ENCODE data around the gene STRBP.

The STRBP gene

DNA sequence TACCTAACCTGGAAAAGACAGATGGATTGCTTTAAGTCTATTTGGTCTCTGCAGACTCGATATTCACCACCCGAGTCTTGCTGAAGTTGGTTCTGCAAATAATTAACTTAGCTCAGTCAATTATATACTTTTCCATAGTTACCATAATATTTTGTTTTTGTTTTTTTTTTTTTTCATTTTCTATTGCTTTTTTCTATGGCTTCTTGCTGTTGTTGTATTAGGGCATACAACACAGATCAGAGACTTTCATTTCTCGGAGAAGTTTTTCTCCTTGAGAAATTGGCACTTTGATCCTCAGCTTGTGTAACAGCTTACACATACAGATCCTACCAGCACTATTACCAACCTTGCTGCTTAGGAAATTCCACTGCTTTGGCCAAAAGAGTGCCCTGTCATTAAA, 146.9 kb downstream of the STRBP start:
- DNase-seq, result no peak

DNA sequence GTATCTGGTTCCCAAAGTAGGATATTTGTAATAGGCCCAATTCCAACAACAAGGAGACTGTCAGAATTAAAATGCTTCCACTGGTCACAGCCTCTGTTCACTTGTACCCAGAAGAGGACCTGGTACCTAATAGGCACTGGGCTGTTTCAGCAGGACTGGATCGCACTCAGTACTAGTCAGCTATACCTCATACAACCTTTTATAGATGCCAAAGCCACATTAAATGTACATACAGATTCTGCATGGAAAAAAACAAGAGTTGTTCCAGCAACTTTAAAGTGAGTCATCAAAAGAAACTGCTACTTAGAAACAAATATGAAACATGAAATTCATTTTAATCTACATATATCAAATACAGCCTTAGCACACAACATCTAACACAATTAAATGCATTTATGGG, 147.4 kb downstream of the STRBP start:
- no peak for DNase-seq

GRCh38 chr9:123120131-123120530, 148.3 kb downstream of the STRBP start:
- DNase-seq, result no peak

GRCh38 chr9:123119566-123119965, 148.8 kb downstream of the STRBP start:
- no peak for DNase-seq

DNA sequence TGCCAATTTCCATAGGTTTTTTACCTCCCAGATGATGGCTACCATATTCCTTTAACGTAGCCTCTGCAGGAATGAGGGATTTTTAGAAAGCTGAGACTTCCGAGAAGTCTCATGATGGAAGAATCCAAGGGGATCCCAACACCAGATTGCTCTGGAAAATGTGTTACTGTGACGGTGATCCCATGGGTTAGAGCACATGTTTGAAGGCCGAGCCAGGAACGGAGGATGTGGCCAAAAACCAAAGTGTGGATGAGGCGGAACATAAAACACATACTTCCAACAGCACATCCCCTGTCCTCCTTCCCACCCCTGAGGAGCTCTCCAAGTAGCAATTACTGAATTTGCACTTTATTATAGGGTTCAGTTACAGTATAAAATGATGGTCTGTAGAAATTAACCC, 152.3 kb downstream of the STRBP start:
- DNase-seq, result no peak

GRCh38 chr9:123115146-123115913, 153.1 kb downstream of the STRBP start:
- DNase-seq, result no peak

GRCh38 chr9:123113185-123113584, 155.2 kb downstream of the STRBP start:
- DNase-seq, result no peak

DNA sequence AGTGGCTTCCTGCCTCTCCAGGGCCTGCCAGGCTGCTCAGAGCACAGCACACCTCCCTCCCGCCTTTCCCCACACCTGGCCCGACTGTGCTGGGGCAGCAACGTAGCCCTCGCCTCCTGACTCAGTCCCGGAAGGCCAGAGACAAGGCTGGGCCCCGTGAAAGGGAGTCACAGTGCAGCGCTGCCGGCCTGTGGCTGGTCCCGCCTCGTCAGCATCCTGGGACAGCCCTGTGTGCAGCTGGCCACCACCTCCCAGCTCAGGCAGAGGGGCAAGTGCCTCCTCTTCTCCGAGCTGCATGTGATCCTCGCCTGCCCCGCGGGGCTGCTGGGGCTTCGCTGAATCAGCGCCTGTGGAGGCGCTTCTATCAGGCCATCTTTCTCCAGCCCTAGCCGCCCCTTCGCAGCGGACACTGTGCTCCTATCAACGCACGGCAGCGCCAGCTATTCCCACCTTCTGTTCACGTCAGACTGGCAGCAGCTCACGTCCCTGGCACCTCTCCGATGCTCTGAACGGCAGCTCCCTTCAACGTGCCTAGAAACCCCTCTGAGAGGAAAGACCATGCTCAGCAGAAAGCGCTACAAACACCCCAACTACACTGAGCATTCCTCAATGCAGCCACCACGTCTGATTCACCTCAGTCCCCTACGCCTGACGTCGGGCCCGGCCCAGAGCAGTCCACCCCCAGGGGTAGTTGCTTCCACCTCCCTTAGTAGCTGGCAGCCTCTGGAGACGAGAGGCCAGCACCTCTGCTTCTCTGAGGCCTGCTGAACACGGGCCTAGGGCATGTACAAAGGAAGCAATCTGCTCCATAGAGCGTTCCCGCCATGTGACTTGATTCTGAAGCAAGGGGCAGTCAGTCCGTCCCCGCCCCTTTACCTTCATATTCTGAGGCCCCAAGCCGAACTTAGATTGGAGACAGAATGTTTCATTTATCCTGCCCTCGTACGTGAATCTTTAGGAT, 156.1 kb downstream of the STRBP start:
- no peak for DNase-seq

DNA sequence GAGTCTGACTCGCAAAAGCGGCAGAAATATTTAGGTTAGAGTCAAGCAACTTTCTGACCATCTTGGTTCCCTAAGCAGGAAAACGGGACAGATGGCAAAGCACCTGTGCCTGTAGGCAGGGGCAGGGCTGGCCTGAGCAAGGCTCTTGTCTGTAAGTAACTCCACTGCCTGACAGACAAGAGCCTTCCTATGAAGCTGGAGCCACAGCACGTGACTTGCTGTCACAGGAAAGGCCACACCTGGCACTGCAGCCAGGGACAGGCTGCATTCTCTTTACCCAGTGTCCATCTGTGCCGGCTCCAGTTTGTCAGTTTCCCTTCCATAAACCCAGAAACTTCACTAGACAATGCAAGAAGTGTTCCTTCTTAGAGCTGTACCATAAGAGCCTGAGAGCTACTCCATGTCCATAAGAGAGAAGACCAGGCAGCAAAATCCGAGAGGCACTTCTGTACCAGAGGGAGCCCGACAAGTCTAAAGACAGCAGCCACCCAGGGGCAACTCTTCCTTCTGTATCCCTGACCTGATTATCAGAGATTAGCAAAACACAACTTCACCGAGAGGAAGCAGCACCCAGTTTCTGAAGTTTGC, 156.9 kb downstream of the STRBP start:
- DNase-seq, result no peak

GRCh38 chr9:123109540-123110279, 158.7 kb downstream of the STRBP start:
- DNase-seq, result no peak

- DNase-seq, result no peak
Measured at GRCh38 chr9:123108976-123109375, 159.4 kb downstream of the STRBP start.

DNA sequence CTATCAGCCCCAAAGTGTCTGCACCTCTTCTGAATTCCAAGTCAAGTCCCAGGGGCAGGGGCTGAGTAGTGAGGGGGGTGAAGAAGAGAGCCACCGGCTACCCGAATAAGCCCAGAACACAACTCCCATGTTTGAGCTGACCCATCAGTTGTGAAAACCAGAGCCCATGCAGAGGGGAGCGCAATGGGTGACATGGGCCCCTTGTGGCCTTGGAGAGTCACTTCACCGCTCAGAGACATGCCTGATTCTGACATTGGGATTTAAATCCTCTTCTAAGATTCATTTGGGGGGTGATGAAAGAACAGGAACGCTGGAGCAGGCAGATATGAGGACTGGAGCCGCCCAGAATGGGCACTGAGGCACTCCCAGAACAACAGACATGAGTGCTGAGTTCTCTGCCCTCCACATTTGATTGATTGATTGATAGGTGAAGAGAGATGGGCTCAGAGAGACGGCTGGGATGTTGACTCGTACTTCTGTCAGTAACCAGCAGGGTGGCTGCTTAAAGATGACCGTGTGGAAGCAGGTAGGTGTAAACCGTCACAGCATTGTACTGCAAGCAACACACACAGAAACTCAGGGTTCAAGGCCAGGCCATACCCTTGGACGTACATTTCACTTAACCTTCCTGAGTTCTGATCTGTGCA, 160.6 kb downstream of the STRBP start:
- no peak for DNase-seq

- DNase-seq, result no peak
Measured at GRCh38 chr9:123105490-123105889, 162.9 kb downstream of the STRBP start.

DNA sequence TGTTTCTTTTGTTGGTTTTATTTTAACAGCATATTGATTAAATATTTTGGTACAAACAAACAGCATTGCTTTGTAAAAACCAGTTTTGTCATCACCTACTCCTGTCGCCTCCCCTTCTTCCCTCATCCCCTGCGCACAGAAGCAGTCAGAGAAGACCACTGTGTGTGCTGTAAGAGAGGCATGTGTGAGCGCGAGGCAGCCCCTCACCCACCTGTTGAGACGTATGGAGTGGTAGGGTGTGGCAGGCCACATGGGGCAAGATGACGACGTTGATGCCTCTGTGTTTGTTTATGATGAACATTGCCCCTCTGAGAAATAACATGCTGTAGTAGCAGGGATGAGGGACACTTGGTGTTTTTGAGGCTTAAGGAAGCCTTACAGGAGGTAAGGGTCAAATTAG, 163.6 kb downstream of the STRBP start:
- no peak for DNase-seq

DNA sequence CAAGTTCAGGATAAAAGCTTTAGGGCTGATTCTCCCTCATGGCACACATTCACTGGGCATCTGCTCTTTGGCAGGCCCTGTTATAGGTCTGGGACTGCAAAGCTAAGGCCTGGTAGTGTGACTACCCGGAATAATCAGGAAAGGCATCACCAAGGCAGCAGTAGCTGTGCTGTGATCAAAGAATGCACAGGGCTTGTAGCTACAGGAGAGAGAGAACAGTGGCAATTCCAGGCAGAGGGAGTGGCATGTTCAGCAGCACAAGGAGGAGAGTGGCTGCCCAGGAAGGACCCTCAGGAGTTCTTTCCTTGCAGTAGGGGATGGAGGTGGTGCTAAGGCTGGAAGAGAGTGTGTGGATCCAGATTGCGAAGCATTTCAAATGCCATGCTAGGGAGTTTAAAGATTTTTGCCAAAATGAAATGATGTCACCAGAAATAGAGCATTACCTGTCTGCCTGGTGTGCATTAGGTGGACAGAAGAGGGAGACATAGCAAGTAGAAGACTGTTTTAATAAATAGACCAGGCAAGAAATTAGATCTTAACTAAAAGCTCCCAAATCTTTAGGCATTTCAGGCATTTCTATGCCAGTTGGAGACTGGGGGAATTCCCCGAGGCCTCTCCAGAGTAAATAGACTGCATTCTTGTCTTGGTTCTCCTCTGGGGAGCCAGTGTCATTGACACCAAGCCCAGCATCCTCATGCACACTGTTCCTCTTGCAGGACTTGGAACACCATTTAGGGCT, 165.8 kb downstream of the STRBP start:
- peak; percentile 3 for DNase-seq

- DNase-seq, result no peak
Measured at GRCh38 chr9:123099548-123099947, 168.8 kb downstream of the STRBP start.

DNA sequence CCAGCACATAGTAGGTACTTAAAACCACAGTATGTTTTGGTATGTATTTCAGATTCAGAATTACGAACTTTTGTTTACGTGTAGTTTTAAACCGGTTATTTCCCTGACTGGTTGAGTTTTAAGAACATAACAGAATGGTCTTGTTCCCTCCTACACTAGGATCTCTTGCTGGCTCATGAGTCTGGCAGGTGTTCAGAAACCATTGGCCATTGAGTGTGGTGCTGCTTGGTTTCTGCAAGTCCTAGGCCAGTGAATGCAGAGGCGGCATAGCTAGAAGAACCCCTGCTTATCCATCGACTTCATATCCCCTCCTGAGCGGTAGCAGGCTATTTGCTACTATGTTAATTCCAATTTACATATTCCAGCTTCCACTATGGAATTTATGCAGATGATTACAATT, 169.3 kb downstream of the STRBP start:
- DNase-seq, result no peak

DNA sequence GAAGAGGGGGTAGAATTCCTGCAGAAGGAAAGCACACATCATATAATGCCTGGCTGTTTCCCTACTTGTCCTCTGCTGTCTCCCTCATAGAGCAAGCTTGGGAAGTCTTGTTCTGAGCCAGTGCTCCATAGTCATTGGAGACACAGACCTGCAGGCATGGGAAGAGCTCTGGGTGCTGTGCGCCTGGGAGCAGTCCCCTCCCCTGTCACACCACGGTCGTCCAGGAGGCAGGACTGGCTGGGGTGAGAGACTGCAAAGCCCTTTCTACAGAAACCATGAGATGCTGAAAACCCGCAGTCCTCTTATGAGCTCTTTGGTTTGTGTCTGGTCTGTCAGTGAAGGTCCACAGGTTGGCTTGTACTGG, 170.3 kb downstream of the STRBP start:
- no peak for DNase-seq

GRCh38 chr9:123097430-123098095, 170.8 kb downstream of the STRBP start:
- no peak for DNase-seq

DNA sequence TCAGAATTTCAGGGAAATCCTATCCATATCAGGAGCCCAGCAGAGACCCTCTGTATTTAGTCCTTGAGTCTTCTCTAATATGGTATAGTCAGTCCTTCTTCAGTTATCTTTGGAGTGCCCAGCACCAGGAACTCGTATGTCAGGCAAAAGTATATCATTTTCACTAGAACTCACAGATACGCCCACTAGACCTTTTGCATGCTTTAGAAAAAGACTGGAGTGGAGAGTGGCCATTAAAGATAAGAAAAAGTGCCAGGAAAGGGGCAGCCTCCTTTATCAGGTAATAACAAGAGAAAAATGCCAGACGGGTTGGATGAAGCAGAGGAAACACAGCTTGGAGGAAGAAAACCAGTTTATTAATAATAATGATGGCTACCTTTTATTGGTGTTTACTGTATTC, 171.4 kb downstream of the STRBP start:
- no peak for DNase-seq

- no peak for DNase-seq
Measured at GRCh38 chr9:123093141-123093540, 175.2 kb downstream of the STRBP start.
